Measurements from ENCODE around the gene OTUD1. TPM values are rescaled to one million over a fixed set of nuclear protein-coding genes. Genes with fewer than 3 reads are reported as not detected.

The OTUD1 gene
- total and polyA plus RNA-seq, 2 experiments from 2014 or later: 31.7 to 38.5 TPM

DNA sequence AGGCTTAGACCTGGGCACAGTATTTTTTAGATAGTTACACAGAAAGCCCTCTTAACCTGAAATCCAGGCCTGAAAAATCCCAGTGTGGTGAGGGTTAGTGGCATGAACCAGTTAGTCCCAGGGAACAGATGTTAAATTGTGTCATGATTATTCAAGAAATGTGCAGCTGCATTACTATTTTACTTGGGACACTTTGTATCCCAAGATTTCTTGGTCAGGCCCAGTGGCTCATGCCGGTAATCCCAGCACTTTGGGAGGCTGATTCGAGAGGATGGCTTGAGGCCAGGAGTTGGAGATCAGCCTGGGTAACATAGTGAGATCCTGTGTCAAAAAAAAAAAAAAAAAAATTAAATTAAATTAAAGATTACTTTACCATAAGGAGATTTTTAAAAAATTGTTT lies 36.0 kb upstream of the OTUD1 start:
- no peak overlapping the region for H2AFZ ChIP-seq
- no peaks in the 10 kb centered on the region for H3K9me3 ChIP-seq (ENCODE audit: low read depth)

DNA sequence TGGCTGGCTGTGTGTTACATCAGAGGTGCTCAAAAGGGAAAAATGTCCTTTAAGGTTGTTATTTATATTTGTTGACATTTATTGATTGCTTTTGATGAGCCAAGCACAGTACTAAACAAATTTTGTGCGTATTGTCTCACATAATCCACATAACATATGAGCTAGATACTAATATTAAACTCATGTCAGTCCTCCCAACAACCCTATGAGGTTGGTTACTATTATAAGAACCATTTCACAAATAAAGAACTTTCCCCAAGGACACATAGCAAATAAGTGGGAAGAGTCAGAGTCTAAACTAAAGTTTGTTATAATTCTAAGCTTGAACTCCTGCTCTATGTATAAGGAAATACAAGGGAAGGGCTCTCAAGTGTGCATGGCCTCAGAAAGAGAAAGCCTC lies 35.6 kb upstream of the OTUD1 start:
- H3K4me1 ChIP-seq (ENCODE audit: insufficient read depth): peaks cover 5% of the 10 kb centered on the region
- H3K9me2 ChIP-seq (replicated peaks; ENCODE audit: insufficient read depth): no peaks in the 10 kb centered on the region
- no peaks in the 10 kb centered on the region for H3K36me3 ChIP-seq (replicated peaks; ENCODE audit: insufficient read depth, low read depth)
- WGBS (ENCODE audit: low lambda C conversion rate, missing lambda C conversion rate): 85% methylated on average over 1 of the region's 1 CpG
- H3K4me2 ChIP-seq: no peak overlapping the region
- no peaks in the 10 kb centered on the region for H3K79me2 ChIP-seq
- no peaks in the 10 kb centered on the region for H3K9me3 ChIP-seq (ENCODE audit: low read depth)
- no peaks in the 10 kb centered on the region for H3K27me3 ChIP-seq
- H2AFZ ChIP-seq: no peak overlapping the region
- TF ChIP-seq, protein P1, sequence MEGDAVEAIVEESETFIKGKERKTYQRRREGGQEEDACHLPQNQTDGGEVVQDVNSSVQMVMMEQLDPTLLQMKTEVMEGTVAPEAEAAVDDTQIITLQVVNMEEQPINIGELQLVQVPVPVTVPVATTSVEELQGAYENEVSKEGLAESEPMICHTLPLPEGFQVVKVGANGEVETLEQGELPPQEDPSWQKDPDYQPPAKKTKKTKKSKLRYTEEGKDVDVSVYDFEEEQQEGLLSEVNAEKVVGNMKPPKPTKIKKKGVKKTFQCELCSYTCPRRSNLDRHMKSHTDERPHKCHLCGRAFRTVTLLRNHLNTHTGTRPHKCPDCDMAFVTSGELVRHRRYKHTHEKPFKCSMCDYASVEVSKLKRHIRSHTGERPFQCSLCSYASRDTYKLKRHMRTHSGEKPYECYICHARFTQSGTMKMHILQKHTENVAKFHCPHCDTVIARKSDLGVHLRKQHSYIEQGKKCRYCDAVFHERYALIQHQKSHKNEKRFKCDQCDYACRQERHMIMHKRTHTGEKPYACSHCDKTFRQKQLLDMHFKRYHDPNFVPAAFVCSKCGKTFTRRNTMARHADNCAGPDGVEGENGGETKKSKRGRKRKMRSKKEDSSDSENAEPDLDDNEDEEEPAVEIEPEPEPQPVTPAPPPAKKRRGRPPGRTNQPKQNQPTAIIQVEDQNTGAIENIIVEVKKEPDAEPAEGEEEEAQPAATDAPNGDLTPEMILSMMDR (IDR thresholded peaks at IDR 0.05; ENCODE audit: poor library complexity): no peak
- TF ChIP-seq EZH2 (IDR thresholded peaks at IDR 0.05; ENCODE audit: borderline replicate concordance) (no peak), EZH2phosphoT487 (IDR thresholded peaks at IDR 0.05; ENCODE audit: low read depth, severe bottlenecking, unreplicated experiment) (no peak)
- no peak for DNase-seq (ENCODE audit: low spot score)
- H3K4me3 ChIP-seq: no peak overlapping the region
- no peaks in the 10 kb centered on the region for H4K20me1 ChIP-seq (ENCODE audit: insufficient read depth, poor library complexity, severe bottlenecking)
- no peak overlapping the region for H3K27ac ChIP-seq

More for the DNA sequence above, 36.0 kb upstream of the OTUD1 start:
- Histone ChIP-seq H3K79me2 (no peaks in the 10 kb centered on the region), H3K4me3 (no peak overlapping the region), H3K36me3 (replicated peaks; ENCODE audit: insufficient read depth, low read depth) (no peaks in the 10 kb centered on the region), H3K4me2 (no peak overlapping the region), H3K27ac (no peak overlapping the region), H3K4me1 (ENCODE audit: insufficient read depth) (peaks cover 5% of the 10 kb centered on the region), H3K27me3 (no peaks in the 10 kb centered on the region), H4K20me1 (ENCODE audit: insufficient read depth, poor library complexity, severe bottlenecking) (no peaks in the 10 kb centered on the region), H3K9me2 (replicated peaks; ENCODE audit: insufficient read depth) (no peaks in the 10 kb centered on the region)
- TF ChIP-seq, protein P1 (IDR thresholded peaks at IDR 0.05; ENCODE audit: poor library complexity): no peak
- TF ChIP-seq EZH2 (IDR thresholded peaks at IDR 0.05; ENCODE audit: borderline replicate concordance): no peak
- no peak for TF ChIP-seq EZH2phosphoT487 (IDR thresholded peaks at IDR 0.05; ENCODE audit: low read depth, severe bottlenecking, unreplicated experiment)
- 80% methylated on average over 2 of the region's 2 CpGs for WGBS (ENCODE audit: low lambda C conversion rate, missing lambda C conversion rate)
- no peak for DNase-seq (ENCODE audit: low spot score)

DNA sequence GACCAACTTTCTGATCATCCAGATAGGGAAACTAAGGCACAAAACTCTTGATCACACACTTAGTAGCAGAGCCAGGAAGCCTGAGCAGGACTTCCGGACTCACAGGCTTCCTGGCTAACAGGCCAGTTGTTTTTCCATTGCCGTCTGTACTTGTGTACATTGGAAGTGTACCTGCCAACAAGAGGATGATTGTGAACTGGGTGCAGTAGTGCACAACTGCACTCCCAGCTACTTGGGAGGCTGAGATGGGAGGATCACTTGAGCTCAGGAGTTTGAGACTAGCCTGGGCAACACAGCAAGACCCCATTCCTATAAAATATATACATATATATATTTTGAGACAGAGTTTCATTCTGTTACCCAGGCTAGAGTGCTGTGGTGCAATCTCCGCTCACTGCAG lies 35.2 kb upstream of the OTUD1 start:
- Histone ChIP-seq H3K9me3 (ENCODE audit: low read depth) (no peaks in the 10 kb centered on the region), H4K20me1 (ENCODE audit: insufficient read depth, poor library complexity, severe bottlenecking) (no peaks in the 10 kb centered on the region), H3K27me3 (no peaks in the 10 kb centered on the region), H3K27ac (no peak overlapping the region), H3K4me3 (no peak overlapping the region), H3K4me2 (no peak overlapping the region), H3K4me1 (ENCODE audit: insufficient read depth) (peaks cover 5% of the 10 kb centered on the region), H3K9me2 (replicated peaks; ENCODE audit: insufficient read depth) (no peaks in the 10 kb centered on the region), H3K36me3 (replicated peaks; ENCODE audit: insufficient read depth, low read depth) (no peaks in the 10 kb centered on the region), H2AFZ (no peak overlapping the region), H3K79me2 (no peaks in the 10 kb centered on the region)
- no peak for DNase-seq (ENCODE audit: low spot score)
- WGBS (ENCODE audit: low lambda C conversion rate, missing lambda C conversion rate): 94% methylated on average over 3 of the region's 3 CpGs
- TF ChIP-seq EZH2 (IDR thresholded peaks at IDR 0.05; ENCODE audit: borderline replicate concordance): no peak
- TF ChIP-seq, protein P1 (IDR thresholded peaks at IDR 0.05; ENCODE audit: poor library complexity): no peak
- TF ChIP-seq EZH2phosphoT487 (IDR thresholded peaks at IDR 0.05; ENCODE audit: low read depth, severe bottlenecking, unreplicated experiment): no peak

All from hepatocyte (in vitro differentiated cells).